WTC11 (cell line): Measurements from ENCODE around the gene SRMS.

Experiments used
- ATF2 ChIP-seq: sonication (generic); formaldehyde crosslinking; IDR thresholded peaks from 2 replicates; pipeline ENCODE4 v1.8.1; 2022; ENCODE audit warnings: low read depth, missing genetic modification reagents, borderline replicate concordance
- CREB1 ChIP-seq: sonication (generic); formaldehyde crosslinking; IDR thresholded peaks from 2 replicates; pipeline ENCODE4 v1.8.0; 2023; ENCODE audit warnings: mild to moderate bottlenecking, missing genetic modification reagents
- ELF4 ChIP-seq: sonication (generic); formaldehyde crosslinking; IDR thresholded peaks from 2 replicates; pipeline ENCODE4 v1.8.1; 2022; ENCODE audit warnings: low read depth, mild to moderate bottlenecking, moderate library complexity, missing genetic modification reagents
- FOXP1 ChIP-seq: sonication (generic); formaldehyde crosslinking; IDR thresholded peaks from 2 replicates; pipeline ENCODE4 v1.8.0; 2022; ENCODE audit warnings: missing genetic modification reagents, mild to moderate bottlenecking, moderate library complexity, borderline replicate concordance
- GABPB1 ChIP-seq: sonication (generic); formaldehyde crosslinking; IDR thresholded peaks from 2 replicates; pipeline ENCODE4 v1.8.1; 2023; ENCODE audit warnings: mild to moderate bottlenecking, missing genetic modification reagents
- IRF2 ChIP-seq: sonication (generic); formaldehyde crosslinking; IDR thresholded peaks from 2 replicates; pipeline ENCODE4 v1.8.0; 2022; ENCODE audit warnings: low read depth, missing genetic modification reagents, borderline replicate concordance
- MYBL2 ChIP-seq: sonication (generic); formaldehyde crosslinking; IDR thresholded peaks from 2 replicates; pipeline ENCODE4 v1.8.1; 2023; ENCODE audit warnings: mild to moderate bottlenecking, moderate library complexity, missing genetic modification reagents
- NFATC4 ChIP-seq: fragments of 250-450 bp; sonication (Bioruptor Pico); IDR thresholded peaks from 2 replicates; pipeline ENCODE4 v1.9.0; 2021; ENCODE audit warnings: mild to moderate bottlenecking
- NR2C2 ChIP-seq: sonication (generic); formaldehyde crosslinking; IDR thresholded peaks from 2 replicates; pipeline ENCODE4 v1.8.0; 2022; ENCODE audit warnings: mild to moderate bottlenecking, missing genetic modification reagents
- ZBTB21 ChIP-seq: sonication (generic); formaldehyde crosslinking; IDR thresholded peaks from 2 replicates; pipeline ENCODE4 v1.8.1; 2023; ENCODE audit warnings: mild to moderate bottlenecking, missing genetic modification reagents, borderline replicate concordance
- ZNF138 ChIP-seq: sonication (generic); formaldehyde crosslinking; conservative IDR thresholded peaks from 2 replicates; pipeline ENCODE4 v1.8.1; 2022; ENCODE audit warnings: mild to moderate bottlenecking, moderate library complexity, missing genetic modification reagents
- ZNF396 ChIP-seq: fragments of 250-450 bp; sonication (Bioruptor Pico); IDR thresholded peaks from 2 replicates; pipeline ENCODE4 v1.8.0; 2021; ENCODE audit warnings: mild to moderate bottlenecking, moderate library complexity, borderline replicate concordance
- TF ChIP-seq, protein P1 (sequence below): fragments of 200-600 bp; IDR thresholded peaks from 2 replicates; pipeline ENCODE4 v1.8.0; 2022; ENCODE audit warnings: antibody characterized with exemption
- TF ChIP-seq, protein P2 (sequence below): sonication (generic); formaldehyde crosslinking; IDR thresholded peaks from 2 replicates; pipeline ENCODE4 v1.8.0; 2022; ENCODE audit warnings: mild to moderate bottlenecking, missing genetic modification reagents

GRCh38 chr20:63568986-63569949 lies 21.7 kb upstream of the SRMS start:
- TF ChIP-seq CREB1 (CRISPR knock-in tag) (no peak), IRF2 (CRISPR knock-in tag) (no peak), MYBL2 (CRISPR knock-in tag) (no peak), NR2C2 (CRISPR knock-in tag) (no peak), ZBTB21 (CRISPR knock-in tag) (no peak), ATF2 (no peak), FOXP1 (CRISPR knock-in tag) (no peak), ELF4 (CRISPR knock-in tag) (no peak), GABPB1 (no peak), ZNF396 (CRISPR knock-in tag) (no peak), NFATC4 (CRISPR knock-in tag) (no peak), ZNF138 (CRISPR knock-in tag) (no peak)
- TF ChIP-seq, protein P1, sequence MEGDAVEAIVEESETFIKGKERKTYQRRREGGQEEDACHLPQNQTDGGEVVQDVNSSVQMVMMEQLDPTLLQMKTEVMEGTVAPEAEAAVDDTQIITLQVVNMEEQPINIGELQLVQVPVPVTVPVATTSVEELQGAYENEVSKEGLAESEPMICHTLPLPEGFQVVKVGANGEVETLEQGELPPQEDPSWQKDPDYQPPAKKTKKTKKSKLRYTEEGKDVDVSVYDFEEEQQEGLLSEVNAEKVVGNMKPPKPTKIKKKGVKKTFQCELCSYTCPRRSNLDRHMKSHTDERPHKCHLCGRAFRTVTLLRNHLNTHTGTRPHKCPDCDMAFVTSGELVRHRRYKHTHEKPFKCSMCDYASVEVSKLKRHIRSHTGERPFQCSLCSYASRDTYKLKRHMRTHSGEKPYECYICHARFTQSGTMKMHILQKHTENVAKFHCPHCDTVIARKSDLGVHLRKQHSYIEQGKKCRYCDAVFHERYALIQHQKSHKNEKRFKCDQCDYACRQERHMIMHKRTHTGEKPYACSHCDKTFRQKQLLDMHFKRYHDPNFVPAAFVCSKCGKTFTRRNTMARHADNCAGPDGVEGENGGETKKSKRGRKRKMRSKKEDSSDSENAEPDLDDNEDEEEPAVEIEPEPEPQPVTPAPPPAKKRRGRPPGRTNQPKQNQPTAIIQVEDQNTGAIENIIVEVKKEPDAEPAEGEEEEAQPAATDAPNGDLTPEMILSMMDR, result no peak
- TF ChIP-seq, protein P2, sequence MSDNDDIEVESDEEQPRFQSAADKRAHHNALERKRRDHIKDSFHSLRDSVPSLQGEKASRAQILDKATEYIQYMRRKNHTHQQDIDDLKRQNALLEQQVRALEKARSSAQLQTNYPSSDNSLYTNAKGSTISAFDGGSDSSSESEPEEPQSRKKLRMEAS (CRISPR knock-in tag), result no peak
